Activated CD8-positive, alpha-beta memory T cell treated with anti-CD3 and anti-CD28 coated beads for 1 hour (primary cell): ENCODE measurements around the gene USP16.

Source experiments
- DNase-seq, 2 donors: peaks; one replicate each; pipeline ENCODE4 v3.0.0-alpha.2; 2020; ENCODE audit warnings: low read depth in 1 of 2; ENCODE audit errors: extremely low read depth in 1 of 2

USP16 gene

DNA sequence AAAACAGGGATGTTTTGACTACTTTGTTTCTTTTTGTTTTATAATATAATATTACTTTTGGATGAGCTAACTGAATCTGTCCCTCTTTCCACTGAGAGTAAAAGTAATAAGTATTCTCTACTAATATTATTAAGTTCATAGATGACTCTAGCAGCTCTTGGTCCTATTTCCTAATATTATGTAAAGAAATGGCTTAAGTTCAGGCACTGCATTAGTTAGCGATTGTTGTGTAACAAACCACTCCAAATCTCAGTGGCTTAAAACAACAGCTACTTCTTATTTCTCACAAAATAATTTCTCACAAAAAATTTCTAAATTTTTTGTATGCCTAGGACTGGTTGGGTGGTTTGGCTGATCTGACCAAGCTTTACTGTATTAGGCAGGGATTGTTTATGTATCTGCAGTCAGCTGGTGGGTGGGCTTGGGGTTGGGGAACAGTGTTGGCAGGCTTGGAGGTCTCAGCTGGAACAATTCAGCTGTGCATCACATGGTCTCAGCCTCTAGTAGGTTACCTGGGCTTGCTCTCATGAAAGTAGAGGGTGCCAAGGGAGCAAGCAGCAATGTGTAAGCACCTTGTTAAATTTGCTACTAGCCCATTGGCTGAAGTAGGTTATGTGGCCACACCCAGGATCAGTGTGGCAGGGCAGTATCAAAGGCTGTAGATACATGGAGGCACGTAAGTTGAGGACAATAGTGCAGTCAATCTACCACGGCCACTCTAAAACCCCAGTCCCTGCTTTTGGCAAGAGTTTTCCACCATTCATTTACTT lies 57.8 kb downstream of the USP16 start:
- DNase-seq = no peak

DNA sequence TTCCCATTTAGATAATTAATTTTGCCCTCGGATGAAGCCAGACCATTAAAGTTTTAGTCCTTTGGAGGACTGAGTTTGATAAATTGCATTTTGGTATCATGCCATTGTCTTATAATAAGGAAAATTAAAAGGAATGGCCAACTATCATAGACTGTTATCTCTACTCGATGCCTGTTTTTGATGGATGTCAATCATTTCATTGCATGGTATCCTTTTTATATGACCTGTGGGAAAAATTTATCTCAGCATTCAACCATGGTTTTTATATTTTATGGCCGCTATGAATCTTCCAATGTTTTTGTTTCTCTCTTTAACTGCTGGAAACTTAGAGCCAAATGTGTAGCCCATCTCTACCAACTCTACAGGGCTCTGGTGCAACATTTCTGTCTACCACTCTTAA lies 58.8 kb downstream of the USP16 start:
- DNase-seq = no peak

DNA sequence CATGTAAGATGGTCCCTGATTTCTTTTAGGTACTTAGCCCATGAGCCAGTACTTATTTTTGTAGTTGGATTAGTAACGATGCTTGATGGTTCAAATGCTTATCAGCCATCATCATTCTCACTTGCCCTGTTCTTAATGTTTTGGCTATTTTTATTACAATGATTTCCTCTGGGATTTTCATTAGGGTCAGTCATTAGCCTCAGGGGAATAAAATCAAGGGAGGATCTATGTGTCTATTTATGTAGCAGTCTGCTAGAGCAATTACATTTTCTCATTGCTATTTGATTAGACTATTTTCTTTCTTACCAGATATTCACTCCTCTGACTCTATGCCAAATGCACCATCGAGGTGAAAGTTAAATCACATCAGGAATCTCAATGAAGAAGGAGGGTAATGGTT lies 59.9 kb downstream of the USP16 start:
- DNase-seq = no peak

DNA sequence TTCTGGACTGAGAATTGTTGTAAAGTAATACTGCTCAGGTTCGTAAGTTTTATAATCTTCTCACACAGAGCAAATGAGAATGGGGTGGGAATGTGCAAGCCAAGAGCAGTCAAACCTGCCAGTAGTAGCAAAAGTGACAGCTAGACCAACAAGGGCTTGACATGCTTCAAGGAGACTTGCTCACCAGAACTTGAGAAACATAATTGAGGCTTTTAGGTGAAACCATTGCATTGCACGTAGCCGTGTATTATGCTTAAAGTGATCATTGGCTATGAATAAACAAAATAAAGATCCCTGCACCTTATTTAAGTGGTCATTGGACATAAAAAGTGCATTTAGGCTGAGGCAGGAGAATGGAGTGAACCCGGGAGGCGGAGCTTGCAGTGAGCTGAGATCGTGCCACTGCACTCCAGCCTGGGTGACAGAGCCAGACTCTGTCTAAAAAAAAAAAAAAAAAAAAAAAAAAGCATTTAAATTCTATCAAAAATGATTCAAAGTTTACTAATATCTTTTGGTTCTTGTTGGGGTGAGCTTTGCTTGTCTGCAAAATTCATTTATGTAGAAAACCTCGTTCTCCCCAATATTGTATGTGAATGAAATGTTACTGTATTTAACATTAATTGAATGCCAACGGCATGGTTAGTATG lies 60.8 kb downstream of the USP16 start:
- DNase-seq = no peak

DNA sequence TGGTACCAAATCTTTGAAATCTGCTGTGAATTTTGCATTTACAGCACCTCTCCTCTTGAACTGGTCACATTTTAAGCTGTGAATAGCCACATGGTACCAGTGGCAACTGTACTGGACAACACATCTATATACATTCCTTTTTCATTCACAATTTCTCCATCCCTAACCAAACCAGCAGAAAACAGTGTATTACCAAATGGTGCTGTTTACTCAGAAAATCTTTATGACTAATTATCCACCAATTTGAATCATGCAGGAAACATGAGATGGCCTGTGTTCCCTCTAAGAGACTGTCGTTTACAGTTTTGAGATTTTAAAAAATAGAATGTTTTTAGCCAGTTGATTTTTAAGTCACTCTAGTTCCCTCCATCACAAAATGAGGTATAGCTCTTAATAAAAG lies 66.6 kb downstream of the USP16 start:
- no peak for DNase-seq

DNA sequence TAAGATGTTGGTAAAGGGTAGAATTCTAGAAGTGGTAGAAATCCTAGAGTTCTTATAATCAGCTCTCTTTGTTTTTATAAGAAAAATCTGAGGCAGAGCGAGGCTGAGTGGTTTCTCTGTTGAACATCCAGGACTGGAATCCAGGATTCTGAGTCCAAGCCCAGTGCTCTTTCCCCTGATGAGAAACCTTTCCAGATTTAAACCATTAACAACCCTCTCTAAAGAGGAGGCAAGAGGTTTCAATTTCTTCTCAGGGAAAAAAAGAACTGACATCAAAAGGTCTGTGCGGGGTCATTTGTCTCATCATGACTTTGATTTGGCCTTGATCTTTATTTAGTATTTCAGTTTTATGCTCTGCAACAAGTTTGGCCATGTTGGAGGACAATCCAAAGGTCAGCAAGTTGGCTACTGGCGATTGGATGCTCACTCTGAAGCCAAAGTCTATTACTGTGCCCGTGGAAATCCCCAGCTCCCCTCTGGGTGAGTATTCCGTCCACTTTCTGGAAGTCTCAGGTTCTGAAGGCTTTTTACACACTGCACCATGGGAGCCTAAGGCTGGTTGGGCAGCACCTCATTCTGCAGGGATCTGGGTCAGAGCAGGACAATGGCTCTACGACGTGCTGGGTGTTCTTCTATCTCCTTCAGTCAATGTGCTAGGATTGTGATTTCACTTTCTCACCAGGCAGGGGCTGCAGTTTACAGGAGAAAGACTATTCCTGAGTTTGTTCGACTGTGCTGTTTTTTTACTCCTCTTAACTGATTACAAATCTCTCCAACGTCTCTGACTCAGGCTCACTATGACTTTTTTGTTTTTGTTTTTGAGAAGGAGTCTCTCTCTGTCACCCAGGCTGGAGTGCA lies 67.9 kb downstream of the USP16 start:
- no peak for DNase-seq

DNA sequence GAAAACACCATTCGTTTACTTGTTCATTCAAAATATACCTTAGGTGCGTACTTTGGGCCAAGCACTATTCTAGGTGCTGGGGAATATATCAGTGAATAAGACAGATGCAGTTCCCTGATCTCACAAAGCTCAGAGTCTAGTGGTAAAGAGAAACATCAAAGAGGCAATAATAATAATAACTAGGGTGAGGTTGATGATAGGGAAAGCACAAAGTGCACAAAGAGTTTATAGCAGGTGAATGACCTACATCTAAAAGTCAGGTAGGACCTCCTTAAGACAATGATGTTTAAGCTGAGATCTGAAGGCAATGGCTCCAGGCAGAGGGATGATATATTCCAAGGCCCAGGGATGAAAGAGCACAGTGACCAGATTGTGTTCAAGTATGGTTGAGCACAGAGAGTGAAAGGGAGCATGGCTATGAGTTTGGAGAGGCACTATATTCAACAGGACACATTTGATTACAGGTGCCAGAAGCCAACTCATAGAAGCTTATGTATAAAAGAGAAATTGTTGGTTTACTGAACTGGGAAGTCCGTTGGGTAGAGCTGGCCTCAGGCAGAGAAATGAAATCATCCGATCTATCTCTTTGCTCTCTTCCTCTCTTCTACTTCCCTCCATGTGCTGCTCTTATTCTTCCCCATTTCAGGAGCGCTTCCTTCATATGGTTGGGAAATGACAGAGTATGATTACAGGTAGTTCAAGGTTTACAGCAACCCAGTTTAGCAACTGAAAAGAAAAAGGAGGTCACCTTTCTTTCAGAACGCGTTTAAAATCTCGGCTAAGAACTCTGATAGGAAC lies 71.9 kb downstream of the USP16 start:
- no peak for DNase-seq

DNA sequence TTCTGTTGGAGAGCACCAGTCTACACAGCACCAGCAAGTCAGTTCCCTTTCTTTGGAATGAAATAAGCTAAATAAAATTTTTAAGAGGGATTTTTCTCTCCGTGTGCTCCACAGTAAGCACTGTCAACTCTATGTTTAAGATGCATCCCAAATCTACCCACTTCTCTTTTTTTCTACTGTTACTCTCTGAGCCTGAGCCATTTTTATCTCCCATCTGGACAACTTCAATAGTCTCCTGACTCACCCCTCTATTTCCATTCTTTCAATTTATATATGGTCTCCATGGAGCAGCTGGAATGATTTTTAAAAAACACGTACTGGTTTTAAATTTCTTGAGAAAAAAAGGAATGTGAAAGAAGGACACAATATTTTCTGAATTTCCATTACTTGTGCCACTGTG lies 73.7 kb downstream of the USP16 start:
- DNase-seq = no peak

DNA sequence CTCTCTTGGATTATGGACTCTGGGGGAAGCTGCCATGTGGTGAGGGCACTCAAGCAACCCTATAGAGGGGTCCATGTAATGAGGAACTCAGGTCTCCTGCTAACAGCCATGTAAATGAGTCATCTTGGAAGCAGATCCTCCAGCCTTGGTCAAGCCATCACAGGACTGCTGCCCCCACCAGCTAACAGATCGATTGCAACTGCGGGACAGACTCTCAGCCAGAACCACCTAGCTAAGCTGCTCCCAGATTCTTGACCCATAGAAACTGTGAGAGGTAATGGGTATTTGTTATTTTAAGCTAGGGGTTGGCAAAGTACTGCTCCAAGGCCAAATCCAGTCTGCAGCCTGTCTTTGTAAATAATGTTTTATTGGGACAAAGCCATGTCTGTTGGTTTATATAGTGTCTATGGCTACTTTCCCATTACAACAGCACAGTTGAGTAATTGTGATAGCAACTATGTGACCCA lies 78.4 kb downstream of the USP16 start:
- no peak for DNase-seq
